Right lobe of liver (tissue), 4 donors: ENCODE data around the gene THADA.

Source experiments
- CTCF ChIP-seq, 4 donors: fragments of 200-600 bp in 3 of 4; fragments of 450-650 bp in 1 of 4; IDR thresholded peaks; one replicate each; pipeline versions ENCODE4 v1.5.1 to v1.8.0; 2016 to 2022; ENCODE audit warnings: antibody characterized with exemption in 4 of 4, mild to moderate bottlenecking in 2 of 4
- POLR2A ChIP-seq: fragments of 450-650 bp; IDR thresholded peaks from one replicate; pipeline ENCODE4 v1.6.1; 2017; ENCODE audit warnings: antibody characterized with exemption, mild to moderate bottlenecking
- donor health status: DM: no; HTN: no; CAD: no.
- donor health status: DM: no; HTN: no; CAD: no.
- donor health status: DM: no; HTN: yes; CAD: no.

DNA sequence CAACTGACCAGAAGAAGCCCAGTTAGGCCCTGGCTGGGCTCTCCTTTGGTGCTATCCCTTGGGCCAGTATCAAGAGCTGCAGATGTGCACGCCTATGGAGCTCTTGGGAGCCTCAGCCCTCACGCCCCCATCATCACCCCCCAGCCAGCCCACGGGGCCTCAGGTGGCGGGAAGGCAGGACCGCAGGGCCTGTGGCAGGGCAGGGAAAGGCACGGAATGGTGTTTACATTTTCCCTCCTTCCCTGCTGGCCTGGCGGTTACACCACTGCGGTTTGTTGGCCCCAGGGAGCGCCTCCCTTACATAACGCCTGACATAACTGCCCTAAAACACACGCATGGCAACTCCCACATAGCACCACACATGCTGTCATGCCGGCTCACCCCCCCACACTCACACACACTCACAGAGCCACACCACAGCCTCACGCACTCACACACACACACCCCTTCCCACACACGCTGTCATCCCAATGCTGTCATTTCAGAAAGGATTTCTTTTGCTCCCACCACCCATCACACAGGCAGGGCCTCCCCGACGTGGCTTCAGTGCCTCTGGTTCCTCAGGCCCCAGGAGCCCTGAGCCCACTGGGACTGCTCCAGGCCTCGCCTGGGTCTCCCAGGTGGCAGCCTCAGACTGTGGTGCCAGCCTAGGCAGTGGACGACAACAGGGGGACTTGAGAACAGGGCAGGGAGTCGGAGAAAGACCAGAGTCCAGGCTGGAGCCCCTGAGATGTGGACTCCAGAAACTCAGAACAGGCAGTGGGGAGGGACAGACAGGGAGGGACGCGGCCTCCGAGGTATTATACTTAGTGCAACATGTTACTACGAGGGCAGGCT is 385.2 kb downstream of the THADA start:
- TF ChIP-seq CTCF (IDR thresholded peaks at IDR 0.05) (no peak), POLR2A (no peak)
